Muscle of leg (tissue), 11 donors: ENCODE results near the gene PLCL1. TPM values are rescaled to one million over a fixed set of nuclear protein-coding genes. Genes with fewer than 3 reads are reported as not detected.

Source experiments
- DNase-seq: peaks from one replicate; pipeline ENCODE4 v3.0.0; 2013
- H3K27ac ChIP-seq: one replicate; pipeline ENCODE4 v1.5.1; 2013; ENCODE audit warnings: mild to moderate bottlenecking, low read length, control low read depth
- H3K27me3 ChIP-seq: one replicate; pipeline ENCODE4 v1.6.1; 2013; ENCODE audit warnings: low read length; ENCODE audit not compliant: control insufficient read depth, insufficient read depth
- H3K36me3 ChIP-seq: one replicate; pipeline ENCODE4 v1.6.1; 2013; ENCODE audit warnings: low read length; ENCODE audit not compliant: control insufficient read depth, insufficient read depth
- H3K4me1 ChIP-seq: one replicate; pipeline ENCODE4 v1.6.1; 2013; ENCODE audit warnings: low read length; ENCODE audit not compliant: control insufficient read depth, insufficient read depth
- H3K4me3 ChIP-seq: one replicate; pipeline ENCODE4 v1.5.1; 2013; ENCODE audit warnings: low read length, control low read depth
- H3K9me3 ChIP-seq: replicated peaks from 2 replicates; pipeline ENCODE4 v1.6.1; 2013; ENCODE audit warnings: low read depth, low read length; ENCODE audit not compliant: control insufficient read depth
- WGBS: methylation state at CpG from one replicate; pipeline ENCODE4 v1.1.5; 2013; ENCODE audit warnings: missing lambda C conversion rate; ENCODE audit not compliant: insufficient coverage; 5-methylcytosine and 5-hydroxymethylcytosine counted together
- polyA plus RNA-seq, 8 donors: library from polyadenylated mRNA; unstranded; fragments of 120-200 nt; gene quantifications; one replicate each; pipeline versions ENCODE4 v1.2.1 to v1.2.3, GENCODE V29; 2013; ENCODE audit warnings: inconsistent platforms in 1 of 8, low replicate concordance in 1 of 8; ENCODE audit not compliant: insufficient read length in 8 of 8, insufficient read depth in 1 of 8
- total RNA-seq: library from RNA; stranded (reverse); fragments of 120-200 nt; gene quantifications from one replicate; pipeline ENCODE4 v1.2.4, GENCODE V29; 2013

Gene PLCL1
- total and polyA plus RNA-seq, 9 donors, result 9.5 to 17.7 (median 12.7) TPM

- DNase-seq, result no peak
- H3K27ac ChIP-seq, result no peak overlapping the region
- H3K27me3 ChIP-seq, result no peaks in the 10 kb centered on the region
- no peak overlapping the region for H3K4me3 ChIP-seq
- peaks cover 2% of the 10 kb centered on the region for H3K4me1 ChIP-seq
- no CpG with 5 or more reads among the region's 1 CpG for WGBS
- H3K36me3 ChIP-seq, result no peaks in the 10 kb centered on the region
- peaks cover 2% of the 10 kb centered on the region for H3K9me3 ChIP-seq
Observed at GRCh38 chr2:197940382-197940781, 136.0 kb downstream of the PLCL1 start.

- Histone ChIP-seq H3K4me1 (peaks cover 3% of the 10 kb centered on the region), H3K27me3 (no peaks in the 10 kb centered on the region), H3K4me3 (no peak overlapping the region), H3K27ac (no peak overlapping the region), H3K9me3 (peaks cover 2% of the 10 kb centered on the region), H3K36me3 (no peaks in the 10 kb centered on the region)
- DNase-seq, result no peak
- whole genome bisulfite sequencing, result 100% methylated on average over 1 of the region's 1 CpG
Observed at GRCh38 chr2:197941715-197942114, 137.3 kb downstream of the PLCL1 start.

GRCh38 chr2:197943731-197944130 lies 139.3 kb downstream of the PLCL1 start:
- no peak for DNase-seq
- peaks cover 4% of the 10 kb centered on the region for H3K4me1 ChIP-seq

GRCh38 chr2:197944416-197945096 lies 140.2 kb downstream of the PLCL1 start:
- WGBS, result 5% methylated on average over 2 of the region's 2 CpGs
- Histone ChIP-seq H3K27me3 (no peaks in the 10 kb centered on the region), H3K36me3 (no peaks in the 10 kb centered on the region), H3K27ac (peak overlapping the region; percentile 30), H3K4me3 (no peak overlapping the region), H3K4me1 (peaks cover 4% of the 10 kb centered on the region), H3K9me3 (peaks cover 2% of the 10 kb centered on the region)
- peak; percentile 67 for DNase-seq

More at GRCh38 chr2:197943731-197944130, 139.3 kb downstream of the PLCL1 start:
- Histone ChIP-seq H3K27me3 (no peaks in the 10 kb centered on the region), H3K4me3 (no peak overlapping the region), H3K36me3 (no peaks in the 10 kb centered on the region), H3K27ac (no peak overlapping the region), H3K9me3 (peaks cover 2% of the 10 kb centered on the region)
- WGBS, result no CpG with 5 or more reads among the region's 1 CpG

- Histone ChIP-seq H3K27me3 (no peaks in the 10 kb centered on the region), H3K4me1 (peaks cover 4% of the 10 kb centered on the region), H3K9me3 (peaks cover 2% of the 10 kb centered on the region), H3K27ac (no peak overlapping the region), H3K4me3 (no peak overlapping the region), H3K36me3 (no peaks in the 10 kb centered on the region)
- DNase-seq, result peak; percentile 72
- WGBS, result 50% methylated on average over 1 of the region's 2 CpGs
Observed at GRCh38 chr2:197946562-197946961, 142.2 kb downstream of the PLCL1 start.

GRCh38 chr2:197947219-197947757 lies 142.9 kb downstream of the PLCL1 start:
- no peak for DNase-seq
- no peaks in the 10 kb centered on the region for H3K36me3 ChIP-seq
- H3K4me3 ChIP-seq, result no peak overlapping the region
- H3K4me1 ChIP-seq, result peaks cover 4% of the 10 kb centered on the region
- H3K27me3 ChIP-seq, result no peaks in the 10 kb centered on the region
- peaks cover 2% of the 10 kb centered on the region for H3K9me3 ChIP-seq
- 76% methylated on average over 3 of the region's 3 CpGs for WGBS
- no peak overlapping the region for H3K27ac ChIP-seq

GRCh38 chr2:197949224-197949623 lies 144.8 kb downstream of the PLCL1 start:
- peaks cover 3% of the 10 kb centered on the region for H3K4me1 ChIP-seq
- DNase-seq, result no peak
- H3K36me3 ChIP-seq, result no peaks in the 10 kb centered on the region
- H3K27me3 ChIP-seq, result no peaks in the 10 kb centered on the region
- H3K4me3 ChIP-seq, result no peak overlapping the region
- no peaks in the 10 kb centered on the region for H3K9me3 ChIP-seq
- H3K27ac ChIP-seq, result no peak overlapping the region

- Histone ChIP-seq H3K27me3 (no peaks in the 10 kb centered on the region), H3K4me1 (peaks cover 2% of the 10 kb centered on the region), H3K27ac (no peak overlapping the region), H3K4me3 (no peak overlapping the region), H3K9me3 (no peaks in the 10 kb centered on the region), H3K36me3 (no peaks in the 10 kb centered on the region)
- peak; percentile 77 for DNase-seq
- no CpG with 5 or more reads among the region's 3 CpGs for WGBS
Observed at GRCh38 chr2:197950006-197950405, 145.6 kb downstream of the PLCL1 start.

GRCh38 chr2:197950724-197951123 lies 146.3 kb downstream of the PLCL1 start:
- DNase-seq, result no peak
- 78% methylated on average over 1 of the region's 1 CpG for WGBS
- Histone ChIP-seq H3K27me3 (no peaks in the 10 kb centered on the region), H3K27ac (no peak overlapping the region), H3K36me3 (no peaks in the 10 kb centered on the region), H3K4me3 (no peak overlapping the region), H3K9me3 (no peaks in the 10 kb centered on the region), H3K4me1 (peaks cover 2% of the 10 kb centered on the region)

GRCh38 chr2:197952540-197953202 lies 148.3 kb downstream of the PLCL1 start:
- no peaks in the 10 kb centered on the region for H3K9me3 ChIP-seq
- H3K4me3 ChIP-seq, result no peak overlapping the region
- 90% methylated on average over 2 of the region's 5 CpGs for WGBS
- H3K27me3 ChIP-seq, result no peaks in the 10 kb centered on the region
- H3K4me1 ChIP-seq, result no peaks in the 10 kb centered on the region
- H3K27ac ChIP-seq, result no peak overlapping the region
- no peaks in the 10 kb centered on the region for H3K36me3 ChIP-seq
- DNase-seq, result no peak
